Mesenchymal stem cell (in vitro differentiated cells and primary cell): ENCODE results near the gene IFITM10.

Source experiments
- DNase-seq: peaks from one replicate; pipeline ENCODE4 v3.0.0-alpha.2; 2013
- H2AFZ ChIP-seq: one replicate; pipeline ENCODE4 v1.6.1; 2013; ENCODE audit warnings: low read depth, mild to moderate bottlenecking, control low read depth, inconsistent platforms, low read length, moderate library complexity
- H2AK5ac ChIP-seq: 2 replicates; pipeline ENCODE4 v1.6.1; 2013; ENCODE audit warnings: low read length, moderate library complexity, mild to moderate bottlenecking, inconsistent platforms; ENCODE audit not compliant: severe bottlenecking
- H2BK120ac ChIP-seq: one replicate; pipeline ENCODE4 v1.6.1; 2013; ENCODE audit warnings: low read depth, mild to moderate bottlenecking, inconsistent platforms, low read length, moderate library complexity
- H2BK12ac ChIP-seq, 2 experiments: one replicate each; pipeline ENCODE4 v1.6.1; 2013; ENCODE audit warnings: inconsistent platforms in 2 of 2, low read length in 2 of 2, mild to moderate bottlenecking in 2 of 2, moderate library complexity in 2 of 2, control low read depth in 1 of 2
- H2BK15ac ChIP-seq: one replicate; pipeline ENCODE4 v1.6.1; 2013; ENCODE audit warnings: mild to moderate bottlenecking, low read depth, inconsistent platforms; ENCODE audit not compliant: poor library complexity, severe bottlenecking
- H2BK5ac ChIP-seq: 2 replicates; pipeline ENCODE4 v1.6.1; 2013; ENCODE audit warnings: low read depth, mild to moderate bottlenecking, low read length, control low read depth, inconsistent platforms; ENCODE audit not compliant: poor library complexity, severe bottlenecking
- H3K14ac ChIP-seq, 2 experiments: one replicate each; pipeline ENCODE4 v1.6.1; 2013; ENCODE audit warnings: inconsistent platforms in 2 of 2, low read length in 2 of 2, control low read depth in 1 of 2, mild to moderate bottlenecking in 1 of 2, moderate library complexity in 1 of 2
- H3K18ac ChIP-seq, 2 experiments: one replicate each; pipeline ENCODE4 v1.6.1; 2013; ENCODE audit warnings: inconsistent platforms in 2 of 2, low read length in 2 of 2, control low read depth in 1 of 2, low read depth in 1 of 2, mild to moderate bottlenecking in 1 of 2
- H3K23ac ChIP-seq, 2 experiments: one replicate each; pipeline ENCODE4 v1.6.1; 2013; ENCODE audit warnings: inconsistent platforms in 2 of 2, low read length in 2 of 2, mild to moderate bottlenecking in 2 of 2, moderate library complexity in 2 of 2, control low read depth in 1 of 2
- H3K27ac ChIP-seq: 2 replicates; pipeline ENCODE4 v1.5.1; 2013; ENCODE audit warnings: mild to moderate bottlenecking, moderate library complexity, low read length, control low read depth, inconsistent platforms; ENCODE audit not compliant: poor library complexity, severe bottlenecking
- H3K27me3 ChIP-seq, 2 experiments: 2 replicates each; pipeline versions ENCODE4 v1.6.1 to v1.7.0; 2013; ENCODE audit warnings: low read length in 2 of 2, mild to moderate bottlenecking in 2 of 2, moderate library complexity in 2 of 2, control low read depth in 1 of 2, inconsistent platforms in 1 of 2; ENCODE audit not compliant: control insufficient read depth in 1 of 2, insufficient read depth in 1 of 2
- H3K36me3 ChIP-seq, 2 experiments: 2 replicates each; pipeline versions ENCODE4 v1.6.1 to v1.7.0; 2013; ENCODE audit warnings: low read length in 2 of 2, control low read depth in 1 of 2, inconsistent platforms in 1 of 2, low read depth in 1 of 2, mild to moderate bottlenecking in 1 of 2; ENCODE audit not compliant: insufficient read depth in 2 of 2, control insufficient read depth in 1 of 2
- H3K4ac ChIP-seq, 2 experiments: one replicate each; pipeline ENCODE4 v1.6.1; 2013; ENCODE audit warnings: inconsistent platforms in 2 of 2, low read length in 2 of 2, mild to moderate bottlenecking in 2 of 2, moderate library complexity in 2 of 2, control low read depth in 1 of 2, low read depth in 1 of 2
- H3K4me1 ChIP-seq: 2 replicates; pipeline ENCODE4 v1.6.1; 2013; ENCODE audit warnings: low read depth, low read length, control low read depth; ENCODE audit not compliant: control insufficient read depth, insufficient read depth
- H3K4me2 ChIP-seq: 2 replicates; pipeline ENCODE4 v1.6.1; 2013; ENCODE audit warnings: low read length, mild to moderate bottlenecking, inconsistent platforms; ENCODE audit not compliant: poor library complexity, severe bottlenecking
- H3K4me3 ChIP-seq, 2 experiments: 2 replicates each; pipeline versions ENCODE4 v1.5.1 to v1.7.0; 2013; ENCODE audit warnings: low read length in 2 of 2, mild to moderate bottlenecking in 2 of 2, control low read depth in 1 of 2, low read depth in 1 of 2; ENCODE audit not compliant: insufficient read depth in 1 of 2
- H3K79me1 ChIP-seq: replicated peaks from 2 replicates; pipeline ENCODE4 v1.6.1; 2013; ENCODE audit warnings: mild to moderate bottlenecking, control low read depth, low read length, inconsistent platforms; ENCODE audit not compliant: poor library complexity, severe bottlenecking
- H3K9ac ChIP-seq: 2 replicates; pipeline ENCODE4 v1.7.0; 2013; ENCODE audit warnings: mild to moderate bottlenecking, low read length, moderate library complexity
- H3K9me3 ChIP-seq: 2 replicates; pipeline ENCODE4 v1.7.0; 2013; ENCODE audit warnings: mild to moderate bottlenecking, low read length; ENCODE audit not compliant: control insufficient read depth
- H4K8ac ChIP-seq: one replicate; pipeline ENCODE4 v1.6.1; 2013; ENCODE audit warnings: inconsistent platforms, mild to moderate bottlenecking, low read length, moderate library complexity
- H4K91ac ChIP-seq: one replicate; pipeline ENCODE4 v1.6.1; 2013; ENCODE audit warnings: mild to moderate bottlenecking, low read length, inconsistent platforms
- WGBS: methylation state at CpG from one replicate; pipeline ENCODE4 v1.1.7; 2013; ENCODE audit warnings: mixed read lengths; 5-methylcytosine and 5-hydroxymethylcytosine counted together

The IFITM10 gene

DNA sequence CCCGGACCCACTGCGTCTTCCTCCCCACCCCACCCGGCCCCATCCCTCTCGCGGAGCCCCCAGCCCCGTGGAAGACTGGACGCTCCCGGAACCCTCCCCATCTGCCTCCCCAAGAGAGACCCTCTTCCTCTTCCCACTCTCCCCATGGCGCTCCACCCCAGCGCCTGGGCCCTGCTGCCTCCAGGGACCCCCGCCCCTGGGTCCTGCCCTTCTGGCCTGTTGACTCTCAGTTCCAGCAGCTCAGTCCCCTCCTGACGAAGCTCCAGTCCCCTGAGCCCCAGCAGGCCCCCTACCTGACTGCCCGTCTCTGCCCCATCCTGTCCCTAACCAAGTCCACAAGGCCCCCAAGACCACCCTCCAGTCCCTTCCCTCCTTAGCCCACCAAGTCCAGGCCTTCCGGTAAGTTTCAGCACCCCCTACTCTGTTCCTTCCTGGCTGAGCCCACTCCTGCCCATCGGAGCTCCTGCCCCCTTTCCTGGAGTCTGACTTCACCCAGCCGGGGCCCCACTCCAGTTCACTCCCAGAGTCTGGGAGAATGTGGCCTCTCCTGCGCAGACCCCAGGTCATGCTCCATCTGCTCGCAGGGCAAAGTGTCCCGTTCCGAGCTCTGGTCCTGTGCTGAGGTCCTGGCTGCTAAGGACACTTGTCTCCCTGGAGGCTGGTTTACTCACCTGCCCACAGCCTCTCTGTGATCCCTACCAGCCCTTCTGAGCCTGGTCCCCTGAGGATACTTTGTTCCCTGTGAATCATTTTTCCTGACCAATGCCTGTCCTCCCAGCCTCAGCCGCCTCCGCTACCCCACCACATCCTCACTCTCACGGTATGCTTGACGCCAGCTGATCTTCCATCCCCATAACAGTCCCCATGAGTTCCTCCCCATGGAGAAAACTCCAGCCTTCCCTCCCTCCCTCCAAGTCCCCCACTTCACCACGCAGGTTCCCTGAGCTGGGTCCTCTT, 722 bp downstream of the IFITM10 start:
- H2BK120ac ChIP-seq: peak overlapping the region; percentile 46
- peak; percentile 89 for DNase-seq
- H2AFZ ChIP-seq: no peak overlapping the region
- H3K14ac ChIP-seq: no peak overlapping the region
- no peak overlapping the region for H2BK5ac ChIP-seq
- 27% methylated on average over 25 of the region's 25 CpGs for WGBS
- H2BK15ac ChIP-seq: peak overlapping the region; percentile 29
- peak overlapping the region in 1 of 2 experiments; percentile 74 for H2BK12ac ChIP-seq
- H3K9ac ChIP-seq: peak overlapping the region; percentile 85
- H3K27me3 ChIP-seq: peaks cover 0 to 12% of the 10 kb centered on the region in 2 experiments
- H3K4me2 ChIP-seq: peak overlapping the region; percentile 64
- H3K9me3 ChIP-seq: no peaks in the 10 kb centered on the region
- no peaks in the 10 kb centered on the region for H3K79me1 ChIP-seq
- no peak overlapping the region for H3K4ac ChIP-seq
- no peak overlapping the region for H3K23ac ChIP-seq
- H3K27ac ChIP-seq: no peak overlapping the region
- H4K91ac ChIP-seq: no peak overlapping the region
- H3K4me3 ChIP-seq: peak overlapping the region in 1 of 2 experiments; percentile 76
- no peak overlapping the region for H4K8ac ChIP-seq
- no peak overlapping the region for H2AK5ac ChIP-seq
- H3K4me1 ChIP-seq: peaks cover 34% of the 10 kb centered on the region
- H3K36me3 ChIP-seq: peaks cover 38 to 53% of the 10 kb centered on the region in 2 experiments
- peak overlapping the region; percentile 28 to 85 for H3K18ac ChIP-seq

DNA sequence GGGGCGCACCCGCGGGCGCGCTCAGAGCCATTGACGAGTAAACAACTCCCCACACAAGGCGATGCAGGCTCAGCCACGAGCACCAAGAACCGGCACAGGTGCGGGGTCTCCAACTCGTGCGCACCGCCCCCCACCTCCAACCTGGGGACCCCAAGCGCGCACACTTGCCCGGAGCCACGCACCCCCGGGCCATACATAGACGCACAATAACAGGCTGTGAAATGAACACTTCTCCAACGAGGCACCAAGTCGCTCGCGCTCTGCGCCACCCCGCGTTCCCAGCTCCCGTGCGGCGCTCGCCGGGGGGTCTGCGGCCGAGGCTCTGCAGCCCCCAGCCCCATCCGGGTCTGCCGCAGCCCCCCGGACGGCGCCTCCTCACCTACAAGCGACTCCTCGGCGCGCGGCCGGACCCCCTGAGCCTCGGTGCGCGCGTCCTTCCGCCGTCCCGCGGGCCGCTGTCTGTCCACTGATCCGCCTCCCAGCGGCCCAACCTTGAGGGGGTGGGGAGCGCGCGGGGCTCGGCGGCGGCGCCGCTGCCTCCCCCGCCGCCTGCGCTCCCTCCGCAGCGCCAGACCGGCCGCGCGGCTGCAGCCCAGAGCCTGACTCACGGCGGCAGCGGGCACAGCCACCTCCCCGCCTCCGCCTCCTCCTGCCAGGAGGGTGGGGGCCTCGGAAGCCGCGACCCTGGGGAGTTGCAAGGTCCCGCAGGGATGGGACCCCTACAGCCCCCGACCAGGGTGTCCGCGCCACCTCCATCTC, 1.6 kb downstream of the IFITM10 start:
- H3K18ac ChIP-seq: peak overlapping the region in 1 of 2 experiments; percentile 31
- peak overlapping the region; percentile 21 for H2BK120ac ChIP-seq
- H2BK5ac ChIP-seq: no peak overlapping the region
- H2AFZ ChIP-seq: no peak overlapping the region
- no peak overlapping the region for H3K23ac ChIP-seq
- H2AK5ac ChIP-seq: no peak overlapping the region
- no peaks in the 10 kb centered on the region for H3K79me1 ChIP-seq
- H2BK12ac ChIP-seq: no peak overlapping the region
- H4K8ac ChIP-seq: no peak overlapping the region
- peaks cover 33 to 44% of the 10 kb centered on the region in 2 experiments for H3K36me3 ChIP-seq
- no peak overlapping the region for H3K27ac ChIP-seq
- H3K4me2 ChIP-seq: peak overlapping the region; percentile 64
- H4K91ac ChIP-seq: no peak overlapping the region
- peak; percentile 37 for DNase-seq
- WGBS: 4% methylated on average over 67 of the region's 84 CpGs
- peaks cover 0 to 12% of the 10 kb centered on the region in 2 experiments for H3K27me3 ChIP-seq
- H3K9me3 ChIP-seq: no peaks in the 10 kb centered on the region
- no peak overlapping the region for H2BK15ac ChIP-seq
- peaks cover 31% of the 10 kb centered on the region for H3K4me1 ChIP-seq
- H3K9ac ChIP-seq: peak overlapping the region; percentile 85
- H3K4ac ChIP-seq: no peak overlapping the region
- H3K14ac ChIP-seq: no peak overlapping the region
- peak overlapping the region in 1 of 2 experiments; percentile 76 for H3K4me3 ChIP-seq

DNA sequence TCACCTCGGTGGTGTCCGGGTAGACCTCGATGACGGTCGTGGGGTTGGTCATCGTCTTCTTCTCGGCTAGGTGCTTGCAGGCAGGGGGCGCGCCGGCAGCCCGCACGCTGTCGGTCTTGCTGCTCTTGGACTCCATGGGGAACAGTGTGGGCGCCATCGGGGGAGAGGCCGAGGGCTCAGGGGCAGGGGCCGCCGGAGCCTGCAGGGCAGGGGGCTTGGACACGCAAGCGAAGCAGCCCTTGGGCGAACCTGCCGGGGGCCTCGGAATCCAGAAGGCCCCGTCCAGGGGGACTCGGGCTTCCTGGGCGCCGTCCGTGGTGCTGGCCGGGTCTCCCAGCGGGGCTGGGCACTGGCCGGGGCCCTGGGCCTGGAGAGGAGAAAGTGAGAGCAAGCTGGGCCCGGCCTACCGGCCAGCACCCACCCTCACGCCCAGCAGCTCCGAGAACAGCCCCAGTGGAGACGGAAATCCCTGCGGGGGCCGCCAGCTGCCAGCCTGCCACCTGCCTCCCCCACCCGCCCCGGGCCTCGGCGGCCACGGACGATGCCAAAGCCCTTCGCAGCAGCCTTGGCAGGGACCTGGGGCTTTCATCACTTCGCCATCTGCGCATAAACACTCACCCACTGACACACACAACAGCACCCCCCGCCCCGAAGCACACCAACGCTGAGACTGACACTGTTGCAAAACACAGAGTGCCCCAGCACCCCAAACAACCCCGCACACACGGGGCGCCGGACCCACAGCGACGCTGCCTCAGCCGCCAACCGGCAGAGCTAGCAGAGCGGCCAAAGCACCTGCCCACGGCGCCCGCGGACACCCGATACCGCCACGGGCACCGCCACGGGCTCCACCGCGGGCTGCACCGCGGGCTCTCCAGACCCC, 2.4 kb downstream of the IFITM10 start:
- DNase-seq: no peak
- no peak overlapping the region for H2BK15ac ChIP-seq
- peaks cover 28 to 36% of the 10 kb centered on the region in 2 experiments for H3K36me3 ChIP-seq
- no peaks in the 10 kb centered on the region for H3K9me3 ChIP-seq
- H4K91ac ChIP-seq: no peak overlapping the region
- no peak overlapping the region for H3K4ac ChIP-seq
- peak overlapping the region; percentile 64 for H3K4me2 ChIP-seq
- no peak overlapping the region for H3K14ac ChIP-seq
- H2BK12ac ChIP-seq: no peak overlapping the region
- H3K4me1 ChIP-seq: peaks cover 31% of the 10 kb centered on the region
- H3K27ac ChIP-seq: no peak overlapping the region
- no peak overlapping the region for H2BK5ac ChIP-seq
- no peak overlapping the region for H3K23ac ChIP-seq
- peak overlapping the region; percentile 21 for H2BK120ac ChIP-seq
- H4K8ac ChIP-seq: no peak overlapping the region
- no peak overlapping the region for H2AFZ ChIP-seq
- peak overlapping the region in 1 of 2 experiments; percentile 11 for H3K18ac ChIP-seq
- peaks cover 0 to 12% of the 10 kb centered on the region in 2 experiments for H3K27me3 ChIP-seq
- WGBS: 34% methylated on average over 66 of the region's 72 CpGs
- H3K4me3 ChIP-seq: peak overlapping the region in 1 of 2 experiments; percentile 76
- no peak overlapping the region for H2AK5ac ChIP-seq
- peak overlapping the region; percentile 85 for H3K9ac ChIP-seq
- H3K79me1 ChIP-seq: no peaks in the 10 kb centered on the region
